HepG2 (cell line): Measurements from ENCODE around the gene HTD2. TPM values are rescaled to one million over a fixed set of nuclear protein-coding genes. Genes with fewer than 3 reads are reported as not detected.

ENCODE experiments used
- FOXK1 ChIP-seq: sonication (generic); formaldehyde crosslinking; IDR thresholded peaks from 2 replicates; pipeline ENCODE4 v1.4.0; 2020; ENCODE audit warnings: low read depth, missing genetic modification reagents, borderline replicate concordance
- MXD4 ChIP-seq: IDR thresholded peaks from 2 replicates; pipeline ENCODE4 v1.6.1; 2016; ENCODE audit warnings: mild to moderate bottlenecking, missing biosample characterization, missing genetic modification reagents
- PCBP1 ChIP-seq: fragments of 200-400 bp; formaldehyde crosslinking; IDR thresholded peaks from 2 replicates; pipeline ENCODE4 v1.6.1; 2017; ENCODE audit warnings: mild to moderate bottlenecking, low read depth, low read length, borderline replicate concordance
- RARA ChIP-seq: IDR thresholded peaks from 2 replicates; pipeline ENCODE4 v1.6.1; 2016; ENCODE audit warnings: missing genetic modification reagents, missing compliant biosample characterization
- RBFOX2 ChIP-seq: fragments of 200-400 bp; formaldehyde crosslinking; IDR thresholded peaks from 2 replicates; pipeline ENCODE4 v1.6.1; 2017; ENCODE audit warnings: low read depth, mild to moderate bottlenecking, low read length
- REXO4 ChIP-seq: sonication (generic); formaldehyde crosslinking; IDR thresholded peaks from 2 replicates; pipeline ENCODE4 v1.8.0; 2022; ENCODE audit warnings: missing genetic modification reagents, mild to moderate bottlenecking, borderline replicate concordance
- SMC3 ChIP-seq: IDR thresholded peaks from 2 replicates; pipeline ENCODE4 v1.6.1; 2011; ENCODE audit warnings: low read length, improper control_type of control experiment
- ZNF333 ChIP-seq: sonication (generic); formaldehyde crosslinking; IDR thresholded peaks from 2 replicates; pipeline ENCODE4 v1.4.0; 2020; ENCODE audit warnings: mild to moderate bottlenecking, missing genetic modification reagents, borderline replicate concordance
- ZNF383 ChIP-seq: sonication (generic); formaldehyde crosslinking; IDR thresholded peaks from 2 replicates; pipeline ENCODE4 v1.4.0; 2020; ENCODE audit warnings: missing genetic modification reagents, mild to moderate bottlenecking, borderline replicate concordance
- ZNF552 ChIP-seq: sonication (generic); formaldehyde crosslinking; IDR thresholded peaks from 2 replicates; pipeline ENCODE4 v1.9.0; 2022; ENCODE audit warnings: missing genetic modification reagents, mild to moderate bottlenecking, borderline replicate concordance
- ZNF564 ChIP-seq: sonication (generic); formaldehyde crosslinking; IDR thresholded peaks from 2 replicates; pipeline ENCODE4 v1.8.1; 2023; ENCODE audit warnings: mild to moderate bottlenecking, missing genetic modification reagents
- ZNF773 ChIP-seq: sonication (generic); formaldehyde crosslinking; IDR thresholded peaks from 2 replicates; pipeline ENCODE4 v1.4.0; 2020; ENCODE audit warnings: missing genetic modification reagents, borderline replicate concordance
- ZNF777 ChIP-seq: sonication (generic); formaldehyde crosslinking; IDR thresholded peaks from 2 replicates; pipeline ENCODE4 v1.4.0; 2020; ENCODE audit warnings: missing genetic modification reagents
- ZSCAN29 ChIP-seq: sonication (generic); formaldehyde crosslinking; conservative IDR thresholded peaks from 2 replicates; pipeline ENCODE4 v1.4.0; 2020; ENCODE audit warnings: mild to moderate bottlenecking, missing genetic modification reagents
- polyA plus RNA-seq, 8 experiments: library from polyadenylated mRNA; depleted of rRNA in 3 of 8; stranded (reverse) in 7 of 8; unstranded in 1 of 8; fragments of >200 nt; fragmentation: Illumina TruSeq in 4 of 8; extraction: Trizol in 4 of 8; gene quantifications; 2 replicates each; pipeline versions ENCODE4 v1.2.1 to v1.2.3, GENCODE V29; 2011 to 2016; ENCODE audit warnings: low read depth in 4 of 8, missing spikeins in 1 of 8, mixed read lengths in 1 of 8; ENCODE audit not compliant: insufficient read depth in 1 of 8
- total RNA-seq, 5 experiments: library from RNA; depleted of rRNA; stranded (reverse); fragments of >200 nt; fragmentation: Illumina TruSeq; extraction: Trizol; gene quantifications; 2 replicates each; pipeline ENCODE4 v1.2.3, GENCODE V29; 2016; ENCODE audit warnings: low read depth in 1 of 5
- TF ChIP-seq, protein P1 (sequence below), 2 experiments: sonication (generic) in 1 of 2; formaldehyde crosslinking in 1 of 2; IDR thresholded peaks; 2 replicates each; pipeline versions ENCODE4 v1.6.1 to v1.9.0; 2014 to 2022; ENCODE audit warnings: antibody characterized with exemption in 1 of 2, borderline replicate concordance in 1 of 2, inconsistent platforms in 1 of 2, low read depth in 1 of 2, missing genetic modification reagents in 1 of 2
- TF ChIP-seq, protein P2 (sequence below): IDR thresholded peaks from 2 replicates; pipeline ENCODE4 v1.6.1; 2016; ENCODE audit warnings: missing compliant biosample characterization, missing genetic modification reagents, borderline replicate concordance
- TF ChIP-seq, protein P3 (sequence below): sonication (generic); formaldehyde crosslinking; IDR thresholded peaks from 2 replicates; pipeline ENCODE4 v1.5.1; 2020; ENCODE audit warnings: mild to moderate bottlenecking, missing genetic modification reagents

HTD2 gene
- total and polyA plus RNA-seq, 2 of the 13 experiments (the other 11 are each of a cell fraction or from before 2014, with no cell fraction given): 8.6 to 13.7 TPM

DNA sequence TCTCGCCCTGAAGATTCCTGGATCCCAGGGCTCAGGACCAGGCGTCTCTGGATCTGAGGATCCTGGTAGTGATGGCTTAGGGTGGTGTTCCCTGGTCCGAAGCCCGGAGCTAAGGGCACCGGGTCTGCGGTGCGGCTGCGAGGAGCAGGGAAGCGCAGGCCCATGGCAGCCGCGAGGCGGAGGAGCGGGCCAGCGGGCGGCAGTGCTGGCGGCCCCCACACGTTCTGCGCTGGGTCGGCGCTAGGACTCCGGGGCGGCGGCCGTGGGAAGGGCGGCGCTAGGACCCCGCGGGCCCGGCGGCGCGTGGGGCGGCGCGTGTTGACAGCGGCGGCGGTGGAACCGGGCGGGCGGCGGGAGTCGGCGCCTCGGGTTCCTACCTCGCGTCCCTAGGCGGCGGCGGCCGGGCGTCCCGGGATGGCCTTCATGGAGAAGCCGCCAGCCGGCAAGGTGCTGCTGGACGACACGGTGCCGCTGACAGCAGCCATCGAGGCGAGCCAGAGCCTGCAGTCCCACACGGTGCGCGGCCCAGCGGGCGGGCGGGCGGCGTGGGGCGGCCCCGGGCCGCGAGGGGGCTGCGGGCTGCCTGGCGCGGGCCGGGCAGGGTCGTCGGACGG, 26.4 kb downstream of the HTD2 start, which contains the start of gene PXK (continued):
- TF ChIP-seq MXD4 (CRISPR knock-in tag) (no peak), SMC3 (no peak), ZNF383 (no peak), ZNF777 (CRISPR knock-in tag) (peak; percentile 66), ZSCAN29 (CRISPR knock-in tag) (0 out of 2 replicates have a peak, but pooled peaks have one; percentile 60), PCBP1 (no peak), RBFOX2 (peak; percentile 61; the same call in 1 of the 2 replicates), FOXK1 (CRISPR knock-in tag) (peak; percentile 18; the same call in 1 of the 2 replicates), REXO4 (CRISPR knock-in tag) (no peak), ZNF564 (CRISPR knock-in tag) (peak; percentile 73; the same call in 1 of the 2 replicates), RARA (CRISPR knock-in tag) (0 out of 2 replicates have a peak, but pooled peaks have one; percentile 19), ZNF333 (CRISPR knock-in tag) (no peak), ZNF552 (no peak), ZNF773 (CRISPR knock-in tag) (peak; percentile 80; the same call in 1 of the 2 replicates)
- TF ChIP-seq, protein P1, sequence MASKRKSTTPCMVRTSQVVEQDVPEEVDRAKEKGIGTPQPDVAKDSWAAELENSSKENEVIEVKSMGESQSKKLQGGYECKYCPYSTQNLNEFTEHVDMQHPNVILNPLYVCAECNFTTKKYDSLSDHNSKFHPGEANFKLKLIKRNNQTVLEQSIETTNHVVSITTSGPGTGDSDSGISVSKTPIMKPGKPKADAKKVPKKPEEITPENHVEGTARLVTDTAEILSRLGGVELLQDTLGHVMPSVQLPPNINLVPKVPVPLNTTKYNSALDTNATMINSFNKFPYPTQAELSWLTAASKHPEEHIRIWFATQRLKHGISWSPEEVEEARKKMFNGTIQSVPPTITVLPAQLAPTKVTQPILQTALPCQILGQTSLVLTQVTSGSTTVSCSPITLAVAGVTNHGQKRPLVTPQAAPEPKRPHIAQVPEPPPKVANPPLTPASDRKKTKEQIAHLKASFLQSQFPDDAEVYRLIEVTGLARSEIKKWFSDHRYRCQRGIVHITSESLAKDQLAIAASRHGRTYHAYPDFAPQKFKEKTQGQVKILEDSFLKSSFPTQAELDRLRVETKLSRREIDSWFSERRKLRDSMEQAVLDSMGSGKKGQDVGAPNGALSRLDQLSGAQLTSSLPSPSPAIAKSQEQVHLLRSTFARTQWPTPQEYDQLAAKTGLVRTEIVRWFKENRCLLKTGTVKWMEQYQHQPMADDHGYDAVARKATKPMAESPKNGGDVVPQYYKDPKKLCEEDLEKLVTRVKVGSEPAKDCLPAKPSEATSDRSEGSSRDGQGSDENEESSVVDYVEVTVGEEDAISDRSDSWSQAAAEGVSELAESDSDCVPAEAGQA (IDR thresholded peaks at IDR 0.05; ENCODE audit: low read depth): 0 out of 2 replicates have a peak, but pooled peaks have one; percentile 50
- TF ChIP-seq, protein P1 (CRISPR knock-in tag; IDR thresholded peaks at IDR 0.05; ENCODE audit: borderline replicate concordance): no peak
- TF ChIP-seq, protein P2, sequence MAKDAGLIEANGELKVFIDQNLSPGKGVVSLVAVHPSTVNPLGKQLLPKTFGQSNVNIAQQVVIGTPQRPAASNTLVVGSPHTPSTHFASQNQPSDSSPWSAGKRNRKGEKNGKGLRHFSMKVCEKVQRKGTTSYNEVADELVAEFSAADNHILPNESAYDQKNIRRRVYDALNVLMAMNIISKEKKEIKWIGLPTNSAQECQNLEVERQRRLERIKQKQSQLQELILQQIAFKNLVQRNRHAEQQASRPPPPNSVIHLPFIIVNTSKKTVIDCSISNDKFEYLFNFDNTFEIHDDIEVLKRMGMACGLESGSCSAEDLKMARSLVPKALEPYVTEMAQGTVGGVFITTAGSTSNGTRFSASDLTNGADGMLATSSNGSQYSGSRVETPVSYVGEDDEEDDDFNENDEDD (CRISPR knock-in tag): peak; percentile 66; the same call in 1 of the 2 replicates
- TF ChIP-seq, protein P3, sequence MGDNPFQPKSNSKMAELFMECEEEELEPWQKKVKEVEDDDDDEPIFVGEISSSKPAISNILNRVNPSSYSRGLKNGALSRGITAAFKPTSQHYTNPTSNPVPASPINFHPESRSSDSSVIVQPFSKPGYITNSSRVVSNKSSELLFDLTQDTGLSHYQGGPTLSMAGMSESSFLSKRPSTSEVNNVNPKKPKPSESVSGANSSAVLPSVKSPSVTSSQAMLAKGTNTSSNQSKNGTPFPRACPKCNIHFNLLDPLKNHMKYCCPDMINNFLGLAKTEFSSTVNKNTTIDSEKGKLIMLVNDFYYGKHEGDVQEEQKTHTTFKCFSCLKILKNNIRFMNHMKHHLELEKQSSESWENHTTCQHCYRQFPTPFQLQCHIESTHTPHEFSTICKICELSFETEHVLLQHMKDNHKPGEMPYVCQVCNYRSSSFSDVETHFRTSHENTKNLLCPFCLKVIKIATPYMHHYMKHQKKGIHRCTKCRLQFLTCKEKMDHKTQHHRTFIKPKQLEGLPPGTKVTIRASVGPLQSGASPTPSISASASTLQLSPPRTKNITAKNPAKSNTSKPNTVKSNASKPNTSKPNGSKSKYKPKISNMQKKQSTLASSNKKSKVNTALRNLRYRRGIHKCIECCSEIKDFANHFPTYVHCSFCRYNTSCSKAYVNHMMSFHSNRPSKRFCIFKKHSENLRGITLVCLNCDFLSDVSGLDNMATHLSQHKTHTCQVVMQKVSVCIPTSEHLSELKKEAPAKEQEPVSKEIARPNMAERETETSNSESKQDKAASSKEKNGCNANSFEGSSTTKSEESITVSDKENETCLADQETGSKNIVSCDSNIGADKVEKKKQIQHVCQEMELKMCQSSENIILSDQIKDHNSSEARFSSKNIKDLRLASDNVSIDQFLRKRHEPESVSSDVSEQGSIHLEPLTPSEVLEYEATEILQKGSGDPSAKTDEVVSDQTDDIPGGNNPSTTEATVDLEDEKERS (CRISPR knock-in tag): no peak
